GM23338 (cell line): ENCODE results near the gene SDR39U1. TPM values are rescaled to one million over a fixed set of nuclear protein-coding genes. Genes with fewer than 3 reads are reported as not detected.

ENCODE experiments used
- ATAC-seq: fragments of 200-7000 bp; cut with Tn5 transposase; 3 replicates; pipeline ENCODE4 v1.9.1; 2020
- DNase-seq: peaks from one replicate; pipeline ENCODE4 v3.0.0-alpha.2; 2015; ENCODE audit warnings: low spot score
- H2AFZ ChIP-seq: fragments of 200-600 bp; sonication (generic); 2 replicates; pipeline ENCODE4 v1.8.0; 2016; ENCODE audit warnings: antibody characterized with exemption, mild to moderate bottlenecking, moderate library complexity
- H3F3A ChIP-seq: fragments of 200-600 bp; sonication (generic); replicated peaks from 2 replicates; pipeline ENCODE4 v1.8.0; 2017; ENCODE audit warnings: antibody characterized with exemption, mixed run types, low read depth
- H3K27ac ChIP-seq: fragments of 200-600 bp; sonication (generic); 2 replicates; pipeline ENCODE4 v1.6.1; 2016; ENCODE audit warnings: low read depth
- H3K27me3 ChIP-seq: fragments of 200-600 bp; sonication (generic); 2 replicates; pipeline ENCODE4 v1.8.0; 2016; ENCODE audit warnings: mild to moderate bottlenecking, mixed run types, moderate library complexity; ENCODE audit not compliant: insufficient read depth
- H3K36me3 ChIP-seq: fragments of 200-600 bp; sonication (generic); 2 replicates; pipeline ENCODE4 v1.8.0; 2016; ENCODE audit warnings: mild to moderate bottlenecking; ENCODE audit not compliant: insufficient read depth
- H3K4me1 ChIP-seq: fragments of 200-600 bp; sonication (generic); 2 replicates; pipeline ENCODE4 v1.8.0; 2016; ENCODE audit warnings: mild to moderate bottlenecking, moderate library complexity; ENCODE audit not compliant: insufficient read depth
- H3K4me2 ChIP-seq: fragments of 200-600 bp; sonication (generic); 2 replicates; pipeline ENCODE4 v1.7.1; 2017; ENCODE audit warnings: mixed run types
- H3K4me3 ChIP-seq: fragments of 200-600 bp; sonication (generic); 2 replicates; pipeline ENCODE4 v1.6.1; 2016; ENCODE audit warnings: mixed run types
- H3K79me2 ChIP-seq: fragments of 200-600 bp; sonication (generic); replicated peaks from 2 replicates; pipeline ENCODE4 v1.8.0; 2017; ENCODE audit warnings: mild to moderate bottlenecking; ENCODE audit not compliant: insufficient read depth
- H3K9me2 ChIP-seq: fragments of 200-600 bp; sonication (generic); 2 replicates; pipeline ENCODE4 v1.8.0; 2017; ENCODE audit not compliant: insufficient read depth
- H4K20me1 ChIP-seq: fragments of 200-600 bp; sonication (generic); replicated peaks from 2 replicates; pipeline ENCODE4 v1.8.0; 2017; ENCODE audit warnings: mild to moderate bottlenecking; ENCODE audit not compliant: insufficient read depth
- H3K27ac Mint-ChIP-seq: 2 replicates; pipeline ENCODE4 v1.8.0; 2020; ENCODE audit warnings: inconsistent platforms, mild to moderate bottlenecking, moderate library complexity, mixed read lengths
- H3K27me3 Mint-ChIP-seq: 3 replicates; pipeline ENCODE4 v1.8.0; 2022; ENCODE audit warnings: low read depth, mild to moderate bottlenecking, moderate library complexity, mixed read lengths, inconsistent platforms; ENCODE audit not compliant: insufficient read depth, poor library complexity
- H3K36me3 Mint-ChIP-seq: 3 replicates; pipeline ENCODE4 v1.8.0; 2021; ENCODE audit warnings: low read depth, mild to moderate bottlenecking, inconsistent platforms, moderate library complexity, mixed read lengths
- H3K4me1 Mint-ChIP-seq: 3 replicates; pipeline ENCODE4 v1.8.0; 2020; ENCODE audit warnings: mild to moderate bottlenecking, inconsistent platforms, mixed read lengths
- H3K4me3 Mint-ChIP-seq: 3 replicates; pipeline ENCODE4 v1.8.0; 2021; ENCODE audit warnings: moderate library complexity, mild to moderate bottlenecking, inconsistent platforms, mixed read lengths
- H3K9me3 Mint-ChIP-seq: 3 replicates; pipeline ENCODE4 v1.8.0; 2020; ENCODE audit warnings: moderate library complexity, mild to moderate bottlenecking, inconsistent platforms, mixed read lengths
- CREB1 ChIP-seq: fragments of 250-450 bp; sonication (Bioruptor Pico); IDR thresholded peaks from 2 replicates; pipeline ENCODE4 v1.5.0; 2020; ENCODE audit warnings: low read depth, mild to moderate bottlenecking, moderate library complexity
- ETS1 ChIP-seq: IDR thresholded peaks from 2 replicates; pipeline ENCODE4 v1.6.1; 2016; ENCODE audit warnings: antibody characterized with exemption
- EZH2 ChIP-seq: fragments of 200-600 bp; sonication (generic); IDR thresholded peaks from one replicate; pipeline ENCODE4 v1.8.0; 2017; ENCODE audit warnings: antibody characterized with exemption, mild to moderate bottlenecking, low read depth; ENCODE audit not compliant: unreplicated experiment
- EZH2phosphoT487 ChIP-seq: fragments of 200-600 bp; sonication (generic); IDR thresholded peaks from one replicate; pipeline ENCODE4 v1.8.1; 2018; ENCODE audit warnings: antibody characterized with exemption; ENCODE audit not compliant: unreplicated experiment
- JUNB ChIP-seq: IDR thresholded peaks from one replicate; pipeline ENCODE4 v1.6.1; 2016; ENCODE audit warnings: antibody characterized with exemption; ENCODE audit not compliant: unreplicated experiment
- NANOG ChIP-seq: IDR thresholded peaks from 2 replicates; pipeline ENCODE4 v1.6.1; 2016; ENCODE audit warnings: antibody characterized with exemption, borderline replicate concordance
- POLR2AphosphoS5 ChIP-seq: IDR thresholded peaks from 2 replicates; pipeline ENCODE4 v1.6.1; 2016; ENCODE audit warnings: antibody characterized with exemption, low read depth
- REST ChIP-seq: IDR thresholded peaks from one replicate; pipeline ENCODE4 v1.6.1; 2018; ENCODE audit warnings: antibody characterized with exemption; ENCODE audit not compliant: unreplicated experiment
- STAT1 ChIP-seq: IDR thresholded peaks from one replicate; pipeline ENCODE4 v1.6.1; 2016; ENCODE audit warnings: antibody characterized with exemption; ENCODE audit not compliant: unreplicated experiment
- ZNF114 ChIP-seq: fragments of 250-450 bp; sonication (Bioruptor Pico); IDR thresholded peaks from 2 replicates; pipeline ENCODE4 v1.5.0; 2020; ENCODE audit warnings: mild to moderate bottlenecking, moderate library complexity
- ZNF331 ChIP-seq: fragments of 250-450 bp; sonication (Bioruptor Pico); IDR thresholded peaks from 2 replicates; pipeline ENCODE4 v1.5.0; 2020; ENCODE audit warnings: low read depth, mild to moderate bottlenecking, moderate library complexity
- polyA plus RNA-seq: library from polyadenylated mRNA; unstranded; fragments of >200 nt; fragmentation: Nextera tagmentation; extraction: Ambion mirVana; gene quantifications from 2 replicates; pipeline ENCODE4 v1.2.1, GENCODE V29; 2016
- total RNA-seq: library from RNA; depleted of rRNA; stranded (reverse); fragments of >200 nt; shearing (Covaris generic); gene quantifications from 2 replicates; pipeline ENCODE4 v1.2.3, GENCODE V29; 2014
- TF ChIP-seq, protein P1 (sequence below), 2 experiments: fragments of 200-600 bp in 1 of 2; sonication (generic) in 1 of 2; conservative IDR thresholded peaks; 2 replicates each; pipeline versions ENCODE4 v1.5.1 to v1.6.1; 2016 to 2017; ENCODE audit warnings: antibody characterized with exemption in 2 of 2, low read depth in 2 of 2, mild to moderate bottlenecking in 2 of 2, moderate library complexity in 1 of 2
- TF ChIP-seq, protein P2 (sequence below): fragments of 250-450 bp; sonication (Bioruptor Pico); IDR thresholded peaks from 2 replicates; pipeline ENCODE4 v1.5.0; 2020; ENCODE audit warnings: mild to moderate bottlenecking, moderate library complexity

SDR39U1 gene
- total and polyA plus RNA-seq, 2 experiments from 2014 or later, result 22.9 to 66.5 TPM

- Histone ChIP-seq H2AFZ (no peak overlapping the region), H4K20me1 (no peaks in the 10 kb centered on the region), H3K27ac (no peak overlapping the region), H3K27me3 (peaks cover 31% of the 10 kb centered on the region), H3K36me3 (no peaks in the 10 kb centered on the region), H3K9me2 (no peaks in the 10 kb centered on the region), H3K4me2 (no peak overlapping the region), H3F3A (no peaks in the 10 kb centered on the region), H3K79me2 (no peaks in the 10 kb centered on the region), H3K4me1 (no peaks in the 10 kb centered on the region), H3K4me3 (no peak overlapping the region)
- Mint-ChIP-seq H3K4me1 (peaks cover 5% of the 10 kb centered on the region), H3K36me3 (no peaks in the 10 kb centered on the region), H3K27ac (no peak overlapping the region), H3K9me3 (no peaks in the 10 kb centered on the region; the same call in 2 of the 3 replicates), H3K4me3 (no peak overlapping the region), H3K27me3 (peaks cover 9% of the 10 kb centered on the region)
- TF ChIP-seq ETS1, result no peak
- TF ChIP-seq REST, result no peak
- TF ChIP-seq EZH2phosphoT487, result no peak
- TF ChIP-seq, protein P1, sequence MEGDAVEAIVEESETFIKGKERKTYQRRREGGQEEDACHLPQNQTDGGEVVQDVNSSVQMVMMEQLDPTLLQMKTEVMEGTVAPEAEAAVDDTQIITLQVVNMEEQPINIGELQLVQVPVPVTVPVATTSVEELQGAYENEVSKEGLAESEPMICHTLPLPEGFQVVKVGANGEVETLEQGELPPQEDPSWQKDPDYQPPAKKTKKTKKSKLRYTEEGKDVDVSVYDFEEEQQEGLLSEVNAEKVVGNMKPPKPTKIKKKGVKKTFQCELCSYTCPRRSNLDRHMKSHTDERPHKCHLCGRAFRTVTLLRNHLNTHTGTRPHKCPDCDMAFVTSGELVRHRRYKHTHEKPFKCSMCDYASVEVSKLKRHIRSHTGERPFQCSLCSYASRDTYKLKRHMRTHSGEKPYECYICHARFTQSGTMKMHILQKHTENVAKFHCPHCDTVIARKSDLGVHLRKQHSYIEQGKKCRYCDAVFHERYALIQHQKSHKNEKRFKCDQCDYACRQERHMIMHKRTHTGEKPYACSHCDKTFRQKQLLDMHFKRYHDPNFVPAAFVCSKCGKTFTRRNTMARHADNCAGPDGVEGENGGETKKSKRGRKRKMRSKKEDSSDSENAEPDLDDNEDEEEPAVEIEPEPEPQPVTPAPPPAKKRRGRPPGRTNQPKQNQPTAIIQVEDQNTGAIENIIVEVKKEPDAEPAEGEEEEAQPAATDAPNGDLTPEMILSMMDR (conservative IDR thresholded peaks at IDR 0.05; ENCODE audit: low read depth in 2 of 2), result no peak
- no peak for TF ChIP-seq NANOG
- TF ChIP-seq POLR2AphosphoS5, result no peak
- TF ChIP-seq ZNF114 (CRISPR knock-in tag), result no peak
- no peak for TF ChIP-seq STAT1
- no peak for TF ChIP-seq CREB1 (CRISPR knock-in tag)
- no peak for TF ChIP-seq EZH2
- no peak for TF ChIP-seq JUNB
- TF ChIP-seq ZNF331, result no peak
- TF ChIP-seq, protein P2, sequence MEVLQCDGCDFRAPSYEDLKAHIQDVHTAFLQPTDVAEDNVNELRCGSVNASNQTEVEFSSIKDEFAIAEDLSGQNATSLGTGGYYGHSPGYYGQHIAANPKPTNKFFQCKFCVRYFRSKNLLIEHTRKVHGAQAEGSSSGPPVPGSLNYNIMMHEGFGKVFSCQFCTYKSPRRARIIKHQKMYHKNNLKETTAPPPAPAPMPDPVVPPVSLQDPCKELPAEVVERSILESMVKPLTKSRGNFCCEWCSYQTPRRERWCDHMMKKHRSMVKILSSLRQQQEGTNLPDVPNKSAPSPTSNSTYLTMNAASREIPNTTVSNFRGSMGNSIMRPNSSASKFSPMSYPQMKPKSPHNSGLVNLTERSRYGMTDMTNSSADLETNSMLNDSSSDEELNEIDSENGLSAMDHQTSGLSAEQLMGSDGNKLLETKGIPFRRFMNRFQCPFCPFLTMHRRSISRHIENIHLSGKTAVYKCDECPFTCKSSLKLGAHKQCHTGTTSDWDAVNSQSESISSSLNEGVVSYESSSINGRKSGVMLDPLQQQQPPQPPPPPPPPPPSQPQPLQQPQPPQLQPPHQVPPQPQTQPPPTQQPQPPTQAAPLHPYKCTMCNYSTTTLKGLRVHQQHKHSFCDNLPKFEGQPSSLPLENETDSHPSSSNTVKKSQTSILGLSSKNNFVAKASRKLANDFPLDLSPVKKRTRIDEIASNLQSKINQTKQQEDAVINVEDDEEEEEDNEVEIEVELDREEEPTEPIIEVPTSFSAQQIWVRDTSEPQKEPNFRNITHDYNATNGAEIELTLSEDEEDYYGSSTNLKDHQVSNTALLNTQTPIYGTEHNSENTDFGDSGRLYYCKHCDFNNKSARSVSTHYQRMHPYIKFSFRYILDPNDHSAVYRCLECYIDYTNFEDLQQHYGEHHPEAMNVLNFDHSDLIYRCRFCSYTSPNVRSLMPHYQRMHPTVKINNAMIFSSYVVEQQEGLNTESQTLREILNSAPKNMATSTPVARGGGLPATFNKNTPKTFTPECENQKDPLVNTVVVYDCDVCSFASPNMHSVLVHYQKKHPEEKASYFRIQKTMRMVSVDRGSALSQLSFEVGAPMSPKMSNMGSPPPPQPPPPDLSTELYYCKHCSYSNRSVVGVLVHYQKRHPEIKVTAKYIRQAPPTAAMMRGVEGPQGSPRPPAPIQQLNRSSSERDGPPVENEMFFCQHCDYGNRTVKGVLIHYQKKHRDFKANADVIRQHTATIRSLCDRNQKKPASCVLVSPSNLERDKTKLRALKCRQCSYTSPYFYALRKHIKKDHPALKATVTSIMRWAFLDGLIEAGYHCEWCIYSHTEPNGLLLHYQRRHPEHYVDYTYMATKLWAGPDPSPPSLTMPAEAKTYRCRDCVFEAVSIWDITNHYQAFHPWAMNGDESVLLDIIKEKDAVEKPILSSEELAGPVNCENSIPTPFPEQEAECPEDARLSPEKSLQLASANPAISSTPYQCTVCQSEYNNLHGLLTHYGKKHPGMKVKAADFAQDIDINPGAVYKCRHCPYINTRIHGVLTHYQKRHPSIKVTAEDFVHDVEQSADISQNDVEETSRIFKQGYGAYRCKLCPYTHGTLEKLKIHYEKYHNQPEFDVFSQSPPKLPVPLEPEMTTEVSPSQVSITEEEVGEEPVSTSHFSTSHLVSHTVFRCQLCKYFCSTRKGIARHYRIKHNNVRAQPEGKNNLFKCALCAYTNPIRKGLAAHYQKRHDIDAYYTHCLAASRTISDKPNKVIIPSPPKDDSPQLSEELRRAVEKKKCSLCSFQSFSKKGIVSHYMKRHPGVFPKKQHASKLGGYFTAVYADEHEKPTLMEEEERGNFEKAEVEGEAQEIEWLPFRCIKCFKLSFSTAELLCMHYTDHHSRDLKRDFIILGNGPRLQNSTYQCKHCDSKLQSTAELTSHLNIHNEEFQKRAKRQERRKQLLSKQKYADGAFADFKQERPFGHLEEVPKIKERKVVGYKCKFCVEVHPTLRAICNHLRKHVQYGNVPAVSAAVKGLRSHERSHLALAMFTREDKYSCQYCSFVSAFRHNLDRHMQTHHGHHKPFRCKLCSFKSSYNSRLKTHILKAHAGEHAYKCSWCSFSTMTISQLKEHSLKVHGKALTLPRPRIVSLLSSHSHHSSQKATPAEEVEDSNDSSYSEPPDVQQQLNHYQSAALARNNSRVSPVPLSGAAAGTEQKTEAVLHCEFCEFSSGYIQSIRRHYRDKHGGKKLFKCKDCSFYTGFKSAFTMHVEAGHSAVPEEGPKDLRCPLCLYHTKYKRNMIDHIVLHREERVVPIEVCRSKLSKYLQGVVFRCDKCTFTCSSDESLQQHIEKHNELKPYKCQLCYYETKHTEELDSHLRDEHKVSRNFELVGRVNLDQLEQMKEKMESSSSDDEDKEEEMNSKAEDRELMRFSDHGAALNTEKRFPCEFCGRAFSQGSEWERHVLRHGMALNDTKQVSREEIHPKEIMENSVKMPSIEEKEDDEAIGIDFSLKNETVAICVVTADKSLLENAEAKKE (CRISPR knock-in tag), result no peak
- ATAC-seq (no peak), DNase-seq (no peak)
Observed at GRCh38 chr14:24422261-24422660, 20.3 kb downstream of the SDR39U1 start.
